DND-41 (cell line): ENCODE measurements around the gene SERTAD1.

Experiments
- ATAC-seq: fragments of 200-7000 bp; cut with Tn5 transposase; 3 replicates; pipeline ENCODE4 v1.9.1; 2021; ENCODE audit warnings: low read depth; ENCODE audit not compliant: insufficient read depth
- DNase-seq: peaks from one replicate; pipeline ENCODE4 v3.0.0-alpha.2; 2020
- H2AFZ ChIP-seq: 2 replicates; pipeline ENCODE4 v1.6.0; 2012; ENCODE audit warnings: low read depth, low read length
- H3K27ac ChIP-seq: 2 replicates; pipeline ENCODE4 v1.5.1; 2012; ENCODE audit warnings: low read length, inconsistent platforms
- H3K27me3 ChIP-seq: fragments of 200-600 bp; sonication (generic); 2 replicates; pipeline ENCODE4 v1.6.0; 2012; ENCODE audit warnings: low read length, mild to moderate bottlenecking, inconsistent platforms; ENCODE audit not compliant: insufficient read depth, poor library complexity
- H3K36me3 ChIP-seq: 2 replicates; pipeline ENCODE4 v1.5.1; 2012; ENCODE audit warnings: low read length, inconsistent platforms; ENCODE audit not compliant: insufficient read depth
- H3K4me1 ChIP-seq: 2 replicates; pipeline ENCODE4 v1.5.1; 2012; ENCODE audit warnings: mild to moderate bottlenecking, low read length; ENCODE audit not compliant: insufficient read depth
- H3K4me2 ChIP-seq: 2 replicates; pipeline ENCODE4 v1.6.0; 2012; ENCODE audit warnings: mild to moderate bottlenecking, moderate library complexity, low read length, inconsistent platforms; ENCODE audit not compliant: insufficient read depth
- H3K4me3 ChIP-seq, 2 experiments: fragments of 200-600 bp in 1 of 2; shearing (Covaris generic) in 1 of 2; 2 replicates each; pipeline ENCODE4 v1.5.1; 2012 to 2016; ENCODE audit warnings: inconsistent platforms in 2 of 2, low read length in 2 of 2, mild to moderate bottlenecking in 2 of 2, low read depth in 1 of 2, moderate library complexity in 1 of 2
- H3K79me2 ChIP-seq: 2 replicates; pipeline ENCODE4 v1.6.0; 2012; ENCODE audit warnings: low read length, inconsistent platforms; ENCODE audit not compliant: insufficient read depth
- H3K9ac ChIP-seq: 2 replicates; pipeline ENCODE4 v1.6.0; 2012; ENCODE audit warnings: low read depth, mild to moderate bottlenecking, inconsistent platforms, low read length, moderate library complexity
- H3K9me3 ChIP-seq: 2 replicates; pipeline ENCODE4 v1.5.1; 2012; ENCODE audit warnings: low read length, moderate library complexity, mild to moderate bottlenecking, inconsistent platforms; ENCODE audit not compliant: insufficient read depth, severe bottlenecking
- H4K20me1 ChIP-seq: 2 replicates; pipeline ENCODE4 v1.6.0; 2012; ENCODE audit warnings: low read length; ENCODE audit not compliant: insufficient read depth
- EZH2 ChIP-seq: IDR thresholded peaks from 3 replicates; pipeline ENCODE4 v1.6.1; 2012; ENCODE audit warnings: borderline replicate concordance, low read depth, mild to moderate bottlenecking, moderate library complexity, low read length, inconsistent platforms; ENCODE audit not compliant: severe bottlenecking
- TF ChIP-seq, protein P1 (sequence below): IDR thresholded peaks from 2 replicates; pipeline ENCODE4 v1.5.1; 2012; ENCODE audit warnings: borderline replicate concordance, low read length, moderate library complexity, mild to moderate bottlenecking; ENCODE audit not compliant: poor library complexity, severe bottlenecking; ENCODE audit errors: extremely low read depth

Gene SERTAD1

DNA sequence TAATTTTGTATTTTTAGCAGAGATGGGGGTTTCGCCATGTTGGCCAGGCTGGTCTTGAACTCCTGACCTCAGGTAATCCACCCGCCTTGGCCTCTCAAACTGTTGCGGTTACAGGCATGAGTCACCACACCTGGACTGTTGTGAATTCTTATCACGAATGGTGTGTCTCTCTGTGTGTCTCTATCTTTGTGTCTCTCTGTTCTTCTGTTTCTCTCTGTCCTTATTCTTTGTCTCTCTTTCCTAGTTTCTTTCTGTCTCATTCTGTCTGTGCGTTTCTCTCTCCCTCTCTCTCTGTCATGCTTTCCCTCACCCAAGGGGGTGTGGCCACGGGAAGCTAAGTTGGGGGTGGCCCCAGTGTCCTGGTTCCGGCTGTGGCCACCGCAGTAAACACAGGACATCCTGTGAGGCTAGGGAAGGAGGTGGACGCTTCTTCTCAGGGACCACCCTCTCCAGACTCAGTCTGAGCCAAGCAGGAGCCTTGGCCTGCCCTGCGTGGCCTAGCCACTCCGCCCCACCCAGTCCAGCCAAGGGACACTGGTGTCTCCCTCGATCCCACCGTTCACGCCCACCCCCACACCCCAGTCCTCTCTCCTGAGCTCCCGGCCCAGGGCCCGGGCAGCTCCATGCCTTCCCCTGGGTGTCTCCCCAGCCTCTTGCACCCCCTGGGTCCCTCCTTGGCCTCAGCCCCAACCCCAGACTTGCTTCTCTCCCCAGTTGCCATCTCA is 8.7 kb downstream of the SERTAD1 start:
- H3K27me3 ChIP-seq, result no peaks in the 10 kb centered on the region
- DNase-seq, result no peak
- H4K20me1 ChIP-seq, result no peaks in the 10 kb centered on the region
- no peaks in the 10 kb centered on the region for H3K9me3 ChIP-seq
- H3K9ac ChIP-seq, result no peak overlapping the region
- H3K4me1 ChIP-seq, result peaks cover 13% of the 10 kb centered on the region
- no peak overlapping the region for H2AFZ ChIP-seq
- no peak for ATAC-seq
- TF ChIP-seq, protein P1, sequence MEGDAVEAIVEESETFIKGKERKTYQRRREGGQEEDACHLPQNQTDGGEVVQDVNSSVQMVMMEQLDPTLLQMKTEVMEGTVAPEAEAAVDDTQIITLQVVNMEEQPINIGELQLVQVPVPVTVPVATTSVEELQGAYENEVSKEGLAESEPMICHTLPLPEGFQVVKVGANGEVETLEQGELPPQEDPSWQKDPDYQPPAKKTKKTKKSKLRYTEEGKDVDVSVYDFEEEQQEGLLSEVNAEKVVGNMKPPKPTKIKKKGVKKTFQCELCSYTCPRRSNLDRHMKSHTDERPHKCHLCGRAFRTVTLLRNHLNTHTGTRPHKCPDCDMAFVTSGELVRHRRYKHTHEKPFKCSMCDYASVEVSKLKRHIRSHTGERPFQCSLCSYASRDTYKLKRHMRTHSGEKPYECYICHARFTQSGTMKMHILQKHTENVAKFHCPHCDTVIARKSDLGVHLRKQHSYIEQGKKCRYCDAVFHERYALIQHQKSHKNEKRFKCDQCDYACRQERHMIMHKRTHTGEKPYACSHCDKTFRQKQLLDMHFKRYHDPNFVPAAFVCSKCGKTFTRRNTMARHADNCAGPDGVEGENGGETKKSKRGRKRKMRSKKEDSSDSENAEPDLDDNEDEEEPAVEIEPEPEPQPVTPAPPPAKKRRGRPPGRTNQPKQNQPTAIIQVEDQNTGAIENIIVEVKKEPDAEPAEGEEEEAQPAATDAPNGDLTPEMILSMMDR, result no peak
- TF ChIP-seq EZH2, result no peak
- no peak overlapping the region for H3K27ac ChIP-seq
- no peak overlapping the region for H3K4me3 ChIP-seq
- H3K4me2 ChIP-seq, result no peak overlapping the region
- no peaks in the 10 kb centered on the region for H3K79me2 ChIP-seq
- H3K36me3 ChIP-seq, result no peaks in the 10 kb centered on the region

DNA sequence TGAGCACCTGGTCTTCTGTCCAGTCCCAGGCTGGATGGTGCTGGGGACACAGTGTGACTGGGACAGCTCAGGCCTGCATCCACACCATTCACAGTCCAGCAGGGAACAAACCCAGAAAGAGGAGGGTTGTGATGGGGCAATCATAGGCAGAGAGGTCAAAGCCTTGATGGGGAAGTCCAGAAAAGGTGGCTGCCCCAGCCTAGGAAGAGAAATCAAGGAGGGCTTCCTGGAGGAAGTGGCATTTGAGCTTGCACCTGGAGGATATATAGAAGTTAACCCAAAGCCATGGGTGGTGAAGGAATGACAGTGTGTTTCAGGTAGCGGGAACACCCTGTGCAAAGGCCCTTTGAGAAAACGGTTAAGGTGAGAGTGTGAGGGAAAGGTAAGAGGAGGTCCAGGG is 10.0 kb downstream of the SERTAD1 start:
- Histone ChIP-seq H3K27me3 (no peaks in the 10 kb centered on the region), H3K36me3 (no peaks in the 10 kb centered on the region), H3K27ac (no peak overlapping the region), H4K20me1 (no peaks in the 10 kb centered on the region), H3K79me2 (no peaks in the 10 kb centered on the region), H3K9ac (no peak overlapping the region), H3K9me3 (no peaks in the 10 kb centered on the region), H2AFZ (no peak overlapping the region), H3K4me2 (no peak overlapping the region), H3K4me3 (no peak overlapping the region), H3K4me1 (peaks cover 5% of the 10 kb centered on the region; the same call in 1 of the 2 replicates)
- DNase-seq, result no peak
- no peak for ATAC-seq
- no peak for TF ChIP-seq EZH2
- TF ChIP-seq, protein P1, result no peak

DNA sequence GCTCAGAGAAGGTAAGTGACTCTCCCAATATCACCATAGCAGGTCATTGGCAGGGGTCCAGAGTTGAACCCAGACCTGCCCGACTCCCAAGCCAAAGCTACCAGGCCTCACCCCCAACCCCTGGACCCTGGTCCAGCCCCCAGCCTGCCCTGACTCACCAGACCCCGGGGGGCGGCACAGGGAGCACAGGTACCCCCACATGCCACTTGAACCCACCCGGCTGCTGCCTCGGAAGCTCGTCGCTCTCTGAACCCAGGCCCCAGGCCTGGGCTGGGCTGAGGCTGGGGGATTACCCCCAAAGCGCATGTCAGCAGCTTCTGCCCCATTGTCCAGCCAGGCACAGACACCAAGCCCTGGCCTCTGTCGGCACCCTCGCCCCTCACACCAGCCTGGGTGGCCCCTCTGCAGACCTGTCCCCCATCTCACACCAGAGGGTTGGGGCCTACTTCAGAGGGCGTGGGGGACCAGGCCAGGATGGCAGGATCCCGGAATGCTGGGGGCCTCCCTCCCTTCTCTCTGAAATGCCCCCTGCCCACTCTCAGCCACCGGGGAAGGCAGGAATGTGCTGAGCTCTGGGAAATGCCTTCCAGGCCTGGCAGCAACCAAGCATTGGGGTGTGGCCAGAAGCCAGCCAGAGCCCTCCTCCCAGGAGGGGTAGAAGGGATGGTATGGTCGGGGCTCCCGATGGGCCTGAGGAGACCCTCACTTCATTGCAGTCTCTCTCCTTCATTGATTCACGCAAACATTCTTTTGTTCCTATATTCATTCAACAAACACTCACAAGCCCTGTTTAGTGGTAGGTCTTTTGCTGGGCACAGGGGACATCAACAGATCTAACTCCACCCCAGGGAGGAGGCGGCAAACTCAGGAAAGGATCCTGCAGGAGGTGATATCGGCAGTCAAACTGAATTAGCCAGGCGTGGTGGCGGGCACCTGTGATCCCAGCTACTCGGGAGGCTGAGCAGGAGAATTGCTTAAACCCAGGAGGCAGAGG is 11.0 kb downstream of the SERTAD1 start:
- H3K27me3 ChIP-seq, result no peaks in the 10 kb centered on the region
- H4K20me1 ChIP-seq, result no peaks in the 10 kb centered on the region
- no peak for ATAC-seq
- H3K9ac ChIP-seq, result no peak overlapping the region
- H3K27ac ChIP-seq, result no peak overlapping the region
- H3K4me3 ChIP-seq, result no peak overlapping the region
- no peaks in the 10 kb centered on the region for H3K9me3 ChIP-seq
- TF ChIP-seq EZH2, result no peak
- TF ChIP-seq, protein P1, result no peak
- H3K79me2 ChIP-seq, result no peaks in the 10 kb centered on the region
- H3K4me1 ChIP-seq, result no peaks in the 10 kb centered on the region
- H2AFZ ChIP-seq, result no peak overlapping the region
- no peak overlapping the region for H3K4me2 ChIP-seq
- no peak for DNase-seq
- H3K36me3 ChIP-seq, result no peaks in the 10 kb centered on the region
